HUES6 (cell line): Measurements from ENCODE around the gene GLB1L3.

Experiments used
- H3K27ac ChIP-seq: 2 replicates; pipeline ENCODE4 v1.7.0; 2013; ENCODE audit warnings: low read depth, mild to moderate bottlenecking, low read length, inconsistent platforms
- H3K27me3 ChIP-seq: 2 replicates; pipeline ENCODE4 v1.6.1; 2013; ENCODE audit warnings: low read length; ENCODE audit not compliant: control insufficient read depth, insufficient read depth
- H3K36me3 ChIP-seq: 2 replicates; pipeline ENCODE4 v1.6.1; 2013; ENCODE audit warnings: low read length; ENCODE audit not compliant: control insufficient read depth, insufficient read depth
- H3K4me1 ChIP-seq: 2 replicates; pipeline ENCODE4 v1.6.1; 2013; ENCODE audit warnings: low read length; ENCODE audit not compliant: control insufficient read depth, insufficient read depth
- H3K4me3 ChIP-seq: 2 replicates; pipeline ENCODE4 v1.5.1; 2013; ENCODE audit warnings: low read depth, low read length
- H3K9ac ChIP-seq: one replicate; pipeline ENCODE4 v1.6.1; 2013; ENCODE audit warnings: mild to moderate bottlenecking, low read length
- H3K9me3 ChIP-seq: 2 replicates; pipeline ENCODE4 v1.6.1; 2013; ENCODE audit warnings: low read depth, low read length; ENCODE audit not compliant: control insufficient read depth, insufficient read depth

The GLB1L3 gene

GRCh38 chr11:134364261-134364660 lies 88.1 kb downstream of the GLB1L3 start:
- Histone ChIP-seq H3K4me1 (no peaks in the 10 kb centered on the region; the same call in 1 of the 2 replicates), H3K9me3 (no peaks in the 10 kb centered on the region), H3K9ac (no peak overlapping the region), H3K4me3 (no peak overlapping the region), H3K36me3 (no peaks in the 10 kb centered on the region), H3K27me3 (peaks cover 7% of the 10 kb centered on the region; the same call in 1 of the 2 replicates), H3K27ac (no peak overlapping the region)

- H3K27me3 ChIP-seq, result no peaks in the 10 kb centered on the region
- no peaks in the 10 kb centered on the region for H3K9me3 ChIP-seq
- no peak overlapping the region for H3K9ac ChIP-seq
- no peak overlapping the region for H3K4me3 ChIP-seq
- no peaks in the 10 kb centered on the region for H3K36me3 ChIP-seq
- no peaks in the 10 kb centered on the region for H3K4me1 ChIP-seq
- H3K27ac ChIP-seq, result no peak overlapping the region
Measured at GRCh38 chr11:134365011-134365925, 89.1 kb downstream of the GLB1L3 start.

GRCh38 chr11:134366254-134366653 lies 90.1 kb downstream of the GLB1L3 start:
- Histone ChIP-seq H3K4me3 (no peak overlapping the region), H3K9ac (no peak overlapping the region), H3K36me3 (no peaks in the 10 kb centered on the region), H3K9me3 (no peaks in the 10 kb centered on the region), H3K4me1 (no peaks in the 10 kb centered on the region), H3K27ac (no peak overlapping the region), H3K27me3 (no peaks in the 10 kb centered on the region)

GRCh38 chr11:134367781-134368180 lies 91.6 kb downstream of the GLB1L3 start:
- Histone ChIP-seq H3K36me3 (no peaks in the 10 kb centered on the region), H3K4me3 (no peak overlapping the region), H3K27me3 (no peaks in the 10 kb centered on the region), H3K9ac (no peak overlapping the region), H3K27ac (no peak overlapping the region), H3K9me3 (no peaks in the 10 kb centered on the region), H3K4me1 (no peaks in the 10 kb centered on the region)
